Measurements from ENCODE around the gene ANKRD17.

- TF ChIP-seq SIN3A (IDR thresholded peaks at IDR 0.05; ENCODE audit: low read depth) (no peak), CTCF (IDR thresholded peaks at IDR 0.05 in 2 of 3, conservative IDR thresholded peaks at IDR 0.05 in 1 of 3; ENCODE audit: borderline replicate concordance in 1 of 3, insufficient read depth in 1 of 3, low read depth in 2 of 3, low read length in 2 of 3) (no peak), RAD21 (IDR thresholded peaks at IDR 0.05; ENCODE audit: low read depth) (no peak), POLR2AphosphoS5 (IDR thresholded peaks at IDR 0.05; ENCODE audit: low read depth, low read length) (no peak), CBX3 (IDR thresholded peaks at IDR 0.05; ENCODE audit: low read depth) (no peak), EZH2 (IDR thresholded peaks at IDR 0.05) (no peak)
These were observed 18.6 kb upstream of the ANKRD17 start for GRCh38 chr4:73277201-73277600.
